ENCODE results near the gene RRP12.

RRP12 gene

DNA sequence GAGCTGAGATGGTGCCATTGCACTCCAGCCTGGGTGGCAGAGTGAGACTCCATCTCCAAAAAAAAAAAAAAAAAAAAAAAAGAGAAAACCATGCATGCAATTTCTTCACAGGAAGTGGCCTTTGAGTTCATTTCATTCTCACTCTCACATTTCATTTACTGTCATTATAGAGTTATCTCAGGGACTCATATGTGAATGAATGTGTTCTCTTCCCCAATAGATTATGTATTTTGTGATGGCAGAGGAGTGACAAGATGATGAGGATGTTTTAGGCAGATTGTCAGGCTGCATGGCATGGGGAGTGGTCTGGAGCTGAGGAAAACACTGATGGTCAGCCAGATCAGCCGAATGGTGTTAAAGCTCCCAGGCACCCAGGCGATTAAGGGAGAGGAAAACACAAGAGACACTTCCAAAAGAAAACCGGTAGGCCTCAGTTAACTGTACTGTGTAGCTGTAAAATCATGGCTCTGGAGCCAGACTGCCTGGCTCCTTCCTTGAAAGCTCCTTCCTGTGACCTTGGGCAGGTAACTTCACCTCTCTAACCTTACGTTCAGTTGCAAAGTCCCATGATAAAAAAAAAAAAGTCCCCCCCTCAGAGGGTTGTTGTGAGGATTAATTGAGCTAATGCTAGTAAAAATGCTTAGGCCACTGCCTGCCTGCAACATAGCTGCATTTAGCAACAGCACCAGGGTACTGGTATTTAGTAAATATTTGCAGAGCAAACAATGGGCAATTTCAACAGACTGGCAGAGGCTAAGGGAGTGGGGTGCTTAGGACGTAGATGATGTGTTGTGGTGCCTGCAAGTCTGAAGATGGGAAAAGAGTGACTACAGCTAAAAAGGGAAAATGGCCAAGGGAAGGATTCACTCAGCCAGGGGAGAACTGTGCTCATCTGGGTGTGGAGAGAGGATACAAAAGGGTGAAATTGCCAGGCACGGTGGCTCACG lies 73.5 kb downstream of the RRP12 start:
- Histone ChIP-seq H3K27me3 (ENCODE audit: insufficient read depth, low read length, poor library complexity, severe bottlenecking) (no peaks in the 10 kb centered on the region), H3K79me2 (ENCODE audit: insufficient read depth, low read length) (peaks cover 38% of the 10 kb centered on the region), H3K9me3 (ENCODE audit: insufficient read depth, low read depth, low read length) (no peaks in the 10 kb centered on the region), H3K9ac (ENCODE audit: low read depth, low read length, poor library complexity, severe bottlenecking) (no peak overlapping the region), H2AFZ (ENCODE audit: low read length) (no peak overlapping the region), H4K20me1 (ENCODE audit: insufficient read depth, low read length, poor library complexity, severe bottlenecking) (peaks cover 29% of the 10 kb centered on the region), H3F3A (ENCODE audit: low read depth) (no peaks in the 10 kb centered on the region; the same call in 1 of the 2 replicates), H3K4me1 (ENCODE audit: insufficient read depth, low read length, poor library complexity, severe bottlenecking) (peaks cover 24% of the 10 kb centered on the region), H3K36me3 (ENCODE audit: insufficient read depth, low read length) (no peaks in the 10 kb centered on the region; the same call in 1 of the 2 replicates), H3K4me2 (ENCODE audit: low read depth, low read length, poor library complexity, severe bottlenecking) (no peak overlapping the region), H3K9me2 (replicated peaks; ENCODE audit: low read depth, low read length) (no peaks in the 10 kb centered on the region), H3K4me3 (ENCODE audit: low read length, poor library complexity, severe bottlenecking) (no peak overlapping the region)
- TF ChIP-seq EZH2phosphoT487 (IDR thresholded peaks at IDR 0.05; ENCODE audit: borderline replicate concordance), result no peak
- TF ChIP-seq, protein P1, sequence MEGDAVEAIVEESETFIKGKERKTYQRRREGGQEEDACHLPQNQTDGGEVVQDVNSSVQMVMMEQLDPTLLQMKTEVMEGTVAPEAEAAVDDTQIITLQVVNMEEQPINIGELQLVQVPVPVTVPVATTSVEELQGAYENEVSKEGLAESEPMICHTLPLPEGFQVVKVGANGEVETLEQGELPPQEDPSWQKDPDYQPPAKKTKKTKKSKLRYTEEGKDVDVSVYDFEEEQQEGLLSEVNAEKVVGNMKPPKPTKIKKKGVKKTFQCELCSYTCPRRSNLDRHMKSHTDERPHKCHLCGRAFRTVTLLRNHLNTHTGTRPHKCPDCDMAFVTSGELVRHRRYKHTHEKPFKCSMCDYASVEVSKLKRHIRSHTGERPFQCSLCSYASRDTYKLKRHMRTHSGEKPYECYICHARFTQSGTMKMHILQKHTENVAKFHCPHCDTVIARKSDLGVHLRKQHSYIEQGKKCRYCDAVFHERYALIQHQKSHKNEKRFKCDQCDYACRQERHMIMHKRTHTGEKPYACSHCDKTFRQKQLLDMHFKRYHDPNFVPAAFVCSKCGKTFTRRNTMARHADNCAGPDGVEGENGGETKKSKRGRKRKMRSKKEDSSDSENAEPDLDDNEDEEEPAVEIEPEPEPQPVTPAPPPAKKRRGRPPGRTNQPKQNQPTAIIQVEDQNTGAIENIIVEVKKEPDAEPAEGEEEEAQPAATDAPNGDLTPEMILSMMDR (conservative IDR thresholded peaks at IDR 0.05; ENCODE audit: low read length), result no peak

DNA sequence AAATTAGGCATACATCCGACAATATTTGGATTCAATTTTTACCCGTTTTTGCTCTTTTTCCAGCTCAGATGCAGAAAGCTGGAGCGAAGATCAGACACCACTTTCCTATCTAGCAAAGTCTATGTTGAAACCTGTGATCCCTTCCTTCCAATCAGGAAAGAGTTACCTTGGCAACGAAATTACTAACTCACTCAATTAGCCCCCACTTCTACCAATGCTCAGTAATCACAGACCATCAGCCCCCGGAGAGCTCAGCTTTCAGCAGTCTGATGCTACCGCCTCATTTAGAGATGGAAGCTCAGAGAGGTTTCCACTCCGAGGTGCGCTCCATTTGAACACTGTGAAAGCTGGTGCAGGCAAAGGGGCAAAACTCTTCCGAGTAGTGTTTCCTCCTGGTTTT lies 75.4 kb downstream of the RRP12 start:
- no peaks in the 10 kb centered on the region for H3K9me2 ChIP-seq (replicated peaks; ENCODE audit: low read depth, low read length)
- no peaks in the 10 kb centered on the region; the same call in 1 of the 2 replicates for H3K36me3 ChIP-seq (ENCODE audit: insufficient read depth, low read length)
- no peaks in the 10 kb centered on the region for H3K27me3 ChIP-seq (ENCODE audit: insufficient read depth, low read length, poor library complexity, severe bottlenecking)
- peaks cover 21% of the 10 kb centered on the region for H4K20me1 ChIP-seq (ENCODE audit: insufficient read depth, low read length, poor library complexity, severe bottlenecking)
- H3F3A ChIP-seq (ENCODE audit: low read depth), result no peaks in the 10 kb centered on the region; the same call in 1 of the 2 replicates
- H3K4me3 ChIP-seq (ENCODE audit: low read length, poor library complexity, severe bottlenecking), result no peak overlapping the region
- no peak overlapping the region for H3K4me2 ChIP-seq (ENCODE audit: low read depth, low read length, poor library complexity, severe bottlenecking)
- TF ChIP-seq, protein P1 (conservative IDR thresholded peaks at IDR 0.05; ENCODE audit: low read length), result no peak
- TF ChIP-seq EZH2phosphoT487 (IDR thresholded peaks at IDR 0.05; ENCODE audit: borderline replicate concordance), result no peak
- no peak overlapping the region for H3K9ac ChIP-seq (ENCODE audit: low read depth, low read length, poor library complexity, severe bottlenecking)
- H3K79me2 ChIP-seq (ENCODE audit: insufficient read depth, low read length), result peaks cover 30% of the 10 kb centered on the region; the same call in 1 of the 2 replicates
- no peaks in the 10 kb centered on the region for H3K9me3 ChIP-seq (ENCODE audit: insufficient read depth, low read depth, low read length)
- no peak overlapping the region for H2AFZ ChIP-seq (ENCODE audit: low read length)
- peaks cover 19% of the 10 kb centered on the region for H3K4me1 ChIP-seq (ENCODE audit: insufficient read depth, low read length, poor library complexity, severe bottlenecking)

DNA sequence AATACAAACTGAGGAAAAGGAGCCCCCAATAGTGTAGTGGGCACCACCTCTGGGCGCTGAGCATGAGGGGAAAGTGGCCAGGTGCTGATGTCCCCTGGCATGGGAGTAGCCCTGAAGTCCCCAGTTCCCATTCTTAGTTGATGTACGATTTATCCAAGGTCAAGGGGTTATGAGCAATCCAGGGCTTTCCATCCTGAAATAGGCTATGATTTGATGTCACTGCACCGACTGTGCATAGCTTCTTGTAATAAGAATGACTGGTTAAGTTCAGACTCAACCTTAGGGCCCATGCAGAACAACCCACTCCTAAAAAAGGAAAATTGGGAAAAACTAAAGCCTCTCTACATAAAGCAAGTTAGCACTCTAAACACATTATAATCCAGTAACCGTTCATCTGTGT lies 77.6 kb downstream of the RRP12 start:
- no peaks in the 10 kb centered on the region for H3K9me3 ChIP-seq (ENCODE audit: insufficient read depth, low read depth, low read length)
- H3K27me3 ChIP-seq (ENCODE audit: insufficient read depth, low read length, poor library complexity, severe bottlenecking), result no peaks in the 10 kb centered on the region
- no peaks in the 10 kb centered on the region for H3K36me3 ChIP-seq (ENCODE audit: insufficient read depth, low read length)
- H4K20me1 ChIP-seq (ENCODE audit: insufficient read depth, low read length, poor library complexity, severe bottlenecking), result peaks cover 9% of the 10 kb centered on the region
- H3K79me2 ChIP-seq (ENCODE audit: insufficient read depth, low read length), result peaks cover 17% of the 10 kb centered on the region; the same call in 1 of the 2 replicates
- no peak overlapping the region for H3K9ac ChIP-seq (ENCODE audit: low read depth, low read length, poor library complexity, severe bottlenecking)
- H3K4me1 ChIP-seq (ENCODE audit: insufficient read depth, low read length, poor library complexity, severe bottlenecking), result peaks cover 21% of the 10 kb centered on the region
- no peak overlapping the region for H3K4me2 ChIP-seq (ENCODE audit: low read depth, low read length, poor library complexity, severe bottlenecking)
- no peaks in the 10 kb centered on the region for H3K9me2 ChIP-seq (replicated peaks; ENCODE audit: low read depth, low read length)
- H3F3A ChIP-seq (ENCODE audit: low read depth), result no peaks in the 10 kb centered on the region; the same call in 1 of the 2 replicates
- no peak overlapping the region for H3K4me3 ChIP-seq (ENCODE audit: low read length, poor library complexity, severe bottlenecking)
- H2AFZ ChIP-seq (ENCODE audit: low read length), result no peak overlapping the region
- TF ChIP-seq, protein P1 (conservative IDR thresholded peaks at IDR 0.05; ENCODE audit: low read length), result no peak
- no peak for TF ChIP-seq EZH2phosphoT487 (IDR thresholded peaks at IDR 0.05; ENCODE audit: borderline replicate concordance)
